ENCODE results near the gene BRINP3. TPM values are rescaled to one million over a fixed set of nuclear protein-coding genes. Genes with fewer than 3 reads are reported as not detected.

Gene BRINP3
- total and polyA plus RNA-seq, 2 donors (not counting 3 experiments of a cell fraction or from before 2014, with no cell fraction given) = not detected

- ChIA-PET CTCF (interaction anchor here (1.6 kb wide), 1 partner anchor 12 kb away, joined by 4 read pairs; no protein-coding TSS in a partner anchor), POLR2A (no interaction called here)
- Histone ChIP-seq H3K4me3 (replicated peaks in 1 of 3; ENCODE audit: insufficient read depth in 1 of 3, low read depth in 1 of 3, low read length in 3 of 3) (no peak overlapping the region), H3K9me3 (replicated peaks; ENCODE audit: control insufficient read depth, insufficient read depth, low read length) (no peaks in the 10 kb centered on the region), H3K36me3 (ENCODE audit: control insufficient read depth in 2 of 2, extremely low read depth in 1 of 2, insufficient read depth in 2 of 2, low read length in 2 of 2) (no peaks in the 10 kb centered on the region), H3K79me2 (ENCODE audit: control insufficient read depth, insufficient read depth, low read length) (no peaks in the 10 kb centered on the region), H3K27ac (ENCODE audit: insufficient read depth, low read depth, low read length) (no peak overlapping the region), H3K27me3 (ENCODE audit: control insufficient read depth in 2 of 2, insufficient read depth in 2 of 2, low read length in 2 of 2) (no peaks in the 10 kb centered on the region), H2AFZ (ENCODE audit: low read depth, low read length) (no peak overlapping the region), H3K9ac (replicated peaks; ENCODE audit: extremely low read depth, insufficient read depth, low read length) (no peak overlapping the region), H3K4me1 (ENCODE audit: control insufficient read depth, extremely low read depth, insufficient read depth, low read length) (no peaks in the 10 kb centered on the region), H4K20me1 (replicated peaks; ENCODE audit: control insufficient read depth, extremely low read depth, insufficient read depth, low read length) (no peaks in the 10 kb centered on the region), H3K9me1 (replicated peaks; ENCODE audit: control insufficient read depth, extremely low read depth, insufficient read depth, low read length) (no peaks in the 10 kb centered on the region), H3K4me2 (ENCODE audit: insufficient read depth, low read length) (no peak overlapping the region)
- dilution Hi-C loops (cut with MboI; ENCODE audit: extremely low pct_ligation_motif_present, low sequenced_read_pairs) (no loop called here), intact Hi-C loops (cut with micrococcal nuclease) (no loop called here)
- no TSS peak for BruUV-seq (replicated peaks)
- no peak for DNase-seq (ENCODE audit: low read depth, low spot score)
- no peak for FAIRE-seq
- TF ChIP-seq MYC (IDR thresholded peaks at IDR 0.05; ENCODE audit: low read depth, low read length) (no peak), EZH2 (IDR thresholded peaks at IDR 0.05; ENCODE audit: borderline replicate concordance, low read depth, low read length, severe bottlenecking) (no peak)
These were observed 281.6 kb downstream of the BRINP3 start for GRCh38 chr1:190196020-190196419.

- POLR2A ChIA-PET = no interaction called here
- TF ChIP-seq FOS (IDR thresholded peaks at IDR 0.05; ENCODE audit: borderline replicate concordance, insufficient read depth, low read length) (no peak), MYC (IDR thresholded peaks at IDR 0.05; ENCODE audit: low read depth, low read length) (no peak), JUN (IDR thresholded peaks at IDR 0.05; ENCODE audit: borderline replicate concordance, insufficient read depth, insufficient read length, low read depth) (no peak)
- TF ChIP-seq, protein P1, sequence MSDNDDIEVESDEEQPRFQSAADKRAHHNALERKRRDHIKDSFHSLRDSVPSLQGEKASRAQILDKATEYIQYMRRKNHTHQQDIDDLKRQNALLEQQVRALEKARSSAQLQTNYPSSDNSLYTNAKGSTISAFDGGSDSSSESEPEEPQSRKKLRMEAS (IDR thresholded peaks at IDR 0.05; ENCODE audit: insufficient read depth, insufficient read length) = no peak
These were observed 284.1 kb downstream of the BRINP3 start for GRCh38 chr1:190193508-190194115.

More at GRCh38 chr1:190193508-190194115, 284.1 kb downstream of the BRINP3 start:
- Histone ChIP-seq H3K9me1 (replicated peaks; ENCODE audit: control insufficient read depth, extremely low read depth, insufficient read depth, low read length) (no peaks in the 10 kb centered on the region), H2AFZ (ENCODE audit: low read depth, low read length) (no peak overlapping the region), H3K36me3 (ENCODE audit: control insufficient read depth in 2 of 2, extremely low read depth in 1 of 2, insufficient read depth in 2 of 2, low read length in 2 of 2) (no peaks in the 10 kb centered on the region), H3K27ac (ENCODE audit: insufficient read depth, low read depth, low read length) (no peak overlapping the region), H3K9ac (replicated peaks; ENCODE audit: extremely low read depth, insufficient read depth, low read length) (no peak overlapping the region), H3K4me2 (ENCODE audit: insufficient read depth, low read length) (no peak overlapping the region), H3K4me1 (ENCODE audit: control insufficient read depth, extremely low read depth, insufficient read depth, low read length) (no peaks in the 10 kb centered on the region), H3K79me2 (ENCODE audit: control insufficient read depth, insufficient read depth, low read length) (no peaks in the 10 kb centered on the region), H3K4me3 (replicated peaks in 1 of 3; ENCODE audit: insufficient read depth in 1 of 3, low read depth in 1 of 3, low read length in 3 of 3) (no peak overlapping the region), H3K27me3 (ENCODE audit: control insufficient read depth in 2 of 2, insufficient read depth in 2 of 2, low read length in 2 of 2) (no peaks in the 10 kb centered on the region), H4K20me1 (replicated peaks; ENCODE audit: control insufficient read depth, extremely low read depth, insufficient read depth, low read length) (no peaks in the 10 kb centered on the region), H3K9me3 (replicated peaks; ENCODE audit: control insufficient read depth, insufficient read depth, low read length) (no peaks in the 10 kb centered on the region)
- BruUV-seq (replicated peaks) = no TSS peak
- DNase-seq (ENCODE audit: low read depth, low spot score) (no peak), FAIRE-seq (no peak)
- dilution Hi-C loops (cut with MboI; ENCODE audit: extremely low pct_ligation_motif_present, low sequenced_read_pairs) = no loop called here
- CTCF ChIA-PET = no interaction called here
- intact Hi-C loops (cut with micrococcal nuclease) = no loop called here

All from endothelial cell of umbilical vein (primary cell).